CD14-positive monocyte (primary cell): ENCODE data around the gene TSHZ2. TPM values are rescaled to one million over a fixed set of nuclear protein-coding genes. Genes with fewer than 3 reads are reported as not detected.

Experiments
- DNase-seq, 3 donors: peaks; one replicate each; pipeline ENCODE4 v3.0.0-alpha.2; 2011 to 2022
- H2AFZ ChIP-seq: 2 replicates; pipeline ENCODE4 v1.6.0; 2012; ENCODE audit warnings: mild to moderate bottlenecking, low read depth, low read length, inconsistent platforms; ENCODE audit not compliant: insufficient read depth, poor library complexity, severe bottlenecking
- H3K27ac ChIP-seq, 2 donors: 1 replicate in 1 of 2; 2 replicates in 1 of 2; pipeline ENCODE4 v1.5.1; 2012 to 2013; ENCODE audit warnings: low read length in 2 of 2, control low read depth in 1 of 2, inconsistent platforms in 1 of 2, low read depth in 1 of 2, mild to moderate bottlenecking in 1 of 2
- H3K27me3 ChIP-seq, 2 donors: one replicate each; pipeline versions ENCODE4 v1.6.0 to v1.6.1; 2011 to 2013; ENCODE audit warnings: low read length in 2 of 2; ENCODE audit not compliant: control insufficient read depth in 2 of 2, insufficient read depth in 2 of 2
- H3K36me3 ChIP-seq, 2 donors: replicated peaks in 1 of 2; 1 replicate in 1 of 2; 2 replicates in 1 of 2; pipeline versions ENCODE4 v1.5.1 to v1.6.1; 2012 to 2013; ENCODE audit warnings: low read length in 2 of 2, control low read depth in 1 of 2, inconsistent platforms in 1 of 2, mild to moderate bottlenecking in 1 of 2; ENCODE audit not compliant: insufficient read depth in 2 of 2, control insufficient read depth in 1 of 2
- H3K4me1 ChIP-seq, 2 donors: 1 replicate in 1 of 2; 2 replicates in 1 of 2; pipeline versions ENCODE4 v1.5.1 to v1.6.1; 2012 to 2013; ENCODE audit warnings: low read length in 2 of 2, control low read depth in 1 of 2, inconsistent platforms in 1 of 2, mild to moderate bottlenecking in 1 of 2, moderate library complexity in 1 of 2; ENCODE audit not compliant: insufficient read depth in 2 of 2, control insufficient read depth in 1 of 2
- H3K4me2 ChIP-seq: replicated peaks from 2 replicates; pipeline ENCODE3; 2012; ENCODE audit warnings: low read length, moderate library complexity, mild to moderate bottlenecking; ENCODE audit not compliant: poor library complexity, severe bottlenecking; ENCODE audit errors: extremely low read depth
- H3K4me3 ChIP-seq, 3 experiments: fragments of 200-600 bp in 1 of 3; sonication (generic) in 1 of 3; replicated peaks in 1 of 3; 1 replicate in 2 of 3; 2 replicates in 1 of 3; pipeline ENCODE4 v1.5.1; 2011 to 2013; ENCODE audit warnings: low read length in 3 of 3, mild to moderate bottlenecking in 3 of 3, control low read depth in 2 of 3, low read depth in 2 of 3, inconsistent platforms in 1 of 3, moderate library complexity in 1 of 3
- H3K79me2 ChIP-seq: 2 replicates; pipeline ENCODE4 v1.6.0; 2012; ENCODE audit warnings: mild to moderate bottlenecking, control low read depth, inconsistent platforms, low read length, moderate library complexity; ENCODE audit not compliant: insufficient read depth
- H3K9ac ChIP-seq: 2 replicates; pipeline ENCODE4 v1.6.0; 2017; ENCODE audit warnings: low read length, mild to moderate bottlenecking; ENCODE audit not compliant: insufficient read depth, poor library complexity, severe bottlenecking
- H3K9me3 ChIP-seq, 2 donors: replicated peaks in 1 of 2; 1 replicate in 1 of 2; 2 replicates in 1 of 2; pipeline versions ENCODE4 v1.5.1 to v1.6.1; 2012 to 2013; ENCODE audit warnings: low read length in 2 of 2, control low read depth in 1 of 2; ENCODE audit not compliant: control insufficient read depth in 1 of 2, insufficient read depth in 1 of 2
- H4K20me1 ChIP-seq: 2 replicates; pipeline ENCODE4 v1.6.0; 2012; ENCODE audit warnings: mild to moderate bottlenecking, low read length, control low read depth, moderate library complexity; ENCODE audit not compliant: insufficient read depth
- H3K27ac Mint-ChIP-seq, 7 donors: one replicate each; pipeline ENCODE4 v1.8.0; 2020; ENCODE audit warnings: mild to moderate bottlenecking in 7 of 7, mixed read lengths in 7 of 7, moderate library complexity in 6 of 7, inconsistent platforms in 2 of 7
- H3K27me3 Mint-ChIP-seq, 3 donors: one replicate each; pipeline ENCODE4 v1.8.0; 2021 to 2022; ENCODE audit warnings: low read depth in 3 of 3, mild to moderate bottlenecking in 3 of 3, mixed read lengths in 3 of 3, moderate library complexity in 3 of 3, inconsistent platforms in 1 of 3
- H3K36me3 Mint-ChIP-seq, 2 donors: one replicate each; pipeline ENCODE4 v1.8.0; 2020; ENCODE audit warnings: mixed read lengths in 2 of 2, inconsistent platforms in 1 of 2, mild to moderate bottlenecking in 1 of 2
- H3K4me1 Mint-ChIP-seq: one replicate; pipeline ENCODE4 v1.8.0; 2020; ENCODE audit warnings: mild to moderate bottlenecking, mixed read lengths
- H3K4me3 Mint-ChIP-seq, 2 donors: one replicate each; pipeline ENCODE4 v1.8.0; 2020; ENCODE audit warnings: mild to moderate bottlenecking in 2 of 2, mixed read lengths in 2 of 2, moderate library complexity in 1 of 2
- H3K9me3 Mint-ChIP-seq, 7 donors: one replicate each; pipeline ENCODE4 v1.8.0; 2020 to 2022; ENCODE audit warnings: mixed read lengths in 7 of 7, mild to moderate bottlenecking in 6 of 7, moderate library complexity in 6 of 7, inconsistent platforms in 2 of 7
- WGBS: methylation state at CpG from one replicate; pipeline ENCODE4 v1.1.5; 2013; ENCODE audit warnings: missing lambda C conversion rate; ENCODE audit not compliant: insufficient coverage; 5-methylcytosine and 5-hydroxymethylcytosine counted together
- intact Hi-C, 2 donors: fragments of 100-400 bp; cut with micrococcal nuclease; formaldehyde crosslinking; loops; one replicate each; pipeline versions ENCODE4 v1.15.0 to v1.15.1; 2023
- polyA plus RNA-seq, 3 donors: library from polyadenylated mRNA; depleted of rRNA in 1 of 3; unstranded in 2 of 3; stranded (reverse) in 1 of 3; fragments of 300-500 nt in 2 of 3; fragments of >200 nt in 1 of 3; fragmentation: Illumina TruSeq in 2 of 3; gene quantifications; 1 replicate in 2 of 3; 2 replicates in 1 of 3; pipeline ENCODE4 v1.2.3, GENCODE V29; 2012 to 2021
- TF ChIP-seq, protein P1 (sequence below): fragments of 200-600 bp; IDR thresholded peaks from one replicate; pipeline ENCODE4 v1.8.0; 2022; ENCODE audit warnings: antibody characterized with exemption, mild to moderate bottlenecking

Gene TSHZ2
- polyA plus RNA-seq, 3 donors: not detected

DNA sequence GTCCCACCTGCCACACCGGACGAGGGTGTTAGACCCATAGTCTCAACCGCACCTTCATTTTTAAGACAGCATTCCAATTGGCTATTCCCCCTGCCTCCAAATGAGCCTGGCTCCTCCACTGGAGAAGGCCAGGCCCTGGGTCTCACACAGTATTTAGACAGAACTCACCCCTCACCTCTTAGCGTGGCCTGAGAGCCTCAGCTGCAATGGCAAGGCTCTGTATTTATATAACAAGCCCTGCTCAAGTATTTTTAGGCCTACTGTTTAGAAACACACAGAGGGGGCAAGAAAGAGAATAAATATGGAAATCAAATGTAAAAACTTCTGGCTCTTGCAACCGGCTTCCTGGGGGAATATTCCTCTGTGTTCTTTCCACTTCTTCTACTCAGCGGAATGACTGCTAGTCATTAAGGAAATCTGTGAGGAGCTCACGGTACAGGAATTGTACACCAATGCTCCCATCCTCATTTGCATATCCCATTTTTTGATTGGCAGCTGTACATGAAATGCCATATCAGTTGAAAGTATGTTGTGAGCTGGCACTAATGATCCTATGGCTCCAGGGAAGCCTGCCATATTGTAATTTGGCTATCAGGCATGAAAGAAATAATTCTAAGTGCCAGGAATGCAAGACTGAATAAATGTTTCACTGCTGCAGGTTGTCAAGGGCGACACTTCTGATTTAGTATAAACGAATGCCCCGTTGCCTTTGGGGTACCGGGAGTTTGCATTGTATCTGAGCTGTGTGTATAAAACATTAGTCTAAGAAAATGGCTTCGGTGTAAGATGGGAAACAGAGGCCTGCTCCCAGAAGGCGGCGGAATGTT lies 414.0 kb downstream of the TSHZ2 start:
- Histone ChIP-seq H3K27me3 (no peaks in the 10 kb centered on the region), H3K9ac (no peak overlapping the region), H3K79me2 (no peaks in the 10 kb centered on the region), H3K36me3 (no peaks in the 10 kb centered on the region), H3K4me3 (no peak overlapping the region), H3K4me2 (no peak overlapping the region), H2AFZ (no peak overlapping the region), H3K4me1 (no peaks in the 10 kb centered on the region), H3K9me3 (no peaks in the 10 kb centered on the region), H4K20me1 (no peaks in the 10 kb centered on the region), H3K27ac (no peak overlapping the region)
- TF ChIP-seq, protein P1, sequence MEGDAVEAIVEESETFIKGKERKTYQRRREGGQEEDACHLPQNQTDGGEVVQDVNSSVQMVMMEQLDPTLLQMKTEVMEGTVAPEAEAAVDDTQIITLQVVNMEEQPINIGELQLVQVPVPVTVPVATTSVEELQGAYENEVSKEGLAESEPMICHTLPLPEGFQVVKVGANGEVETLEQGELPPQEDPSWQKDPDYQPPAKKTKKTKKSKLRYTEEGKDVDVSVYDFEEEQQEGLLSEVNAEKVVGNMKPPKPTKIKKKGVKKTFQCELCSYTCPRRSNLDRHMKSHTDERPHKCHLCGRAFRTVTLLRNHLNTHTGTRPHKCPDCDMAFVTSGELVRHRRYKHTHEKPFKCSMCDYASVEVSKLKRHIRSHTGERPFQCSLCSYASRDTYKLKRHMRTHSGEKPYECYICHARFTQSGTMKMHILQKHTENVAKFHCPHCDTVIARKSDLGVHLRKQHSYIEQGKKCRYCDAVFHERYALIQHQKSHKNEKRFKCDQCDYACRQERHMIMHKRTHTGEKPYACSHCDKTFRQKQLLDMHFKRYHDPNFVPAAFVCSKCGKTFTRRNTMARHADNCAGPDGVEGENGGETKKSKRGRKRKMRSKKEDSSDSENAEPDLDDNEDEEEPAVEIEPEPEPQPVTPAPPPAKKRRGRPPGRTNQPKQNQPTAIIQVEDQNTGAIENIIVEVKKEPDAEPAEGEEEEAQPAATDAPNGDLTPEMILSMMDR: no peak
- no peak for DNase-seq
- Mint-ChIP-seq H3K27me3 (peaks cover 6 to 10% (median 8%) of the 10 kb centered on the region in 3 donors), H3K4me3 (no peak overlapping the region), H3K9me3 (peaks cover 0 to 3% (median 0%) of the 10 kb centered on the region in 7 donors), H3K4me1 (no peaks in the 10 kb centered on the region), H3K27ac (no peak overlapping the region), H3K36me3 (no peaks in the 10 kb centered on the region)
- 92% methylated on average over 7 of the region's 14 CpGs for WGBS
- intact Hi-C loops: no loop called here

DNA sequence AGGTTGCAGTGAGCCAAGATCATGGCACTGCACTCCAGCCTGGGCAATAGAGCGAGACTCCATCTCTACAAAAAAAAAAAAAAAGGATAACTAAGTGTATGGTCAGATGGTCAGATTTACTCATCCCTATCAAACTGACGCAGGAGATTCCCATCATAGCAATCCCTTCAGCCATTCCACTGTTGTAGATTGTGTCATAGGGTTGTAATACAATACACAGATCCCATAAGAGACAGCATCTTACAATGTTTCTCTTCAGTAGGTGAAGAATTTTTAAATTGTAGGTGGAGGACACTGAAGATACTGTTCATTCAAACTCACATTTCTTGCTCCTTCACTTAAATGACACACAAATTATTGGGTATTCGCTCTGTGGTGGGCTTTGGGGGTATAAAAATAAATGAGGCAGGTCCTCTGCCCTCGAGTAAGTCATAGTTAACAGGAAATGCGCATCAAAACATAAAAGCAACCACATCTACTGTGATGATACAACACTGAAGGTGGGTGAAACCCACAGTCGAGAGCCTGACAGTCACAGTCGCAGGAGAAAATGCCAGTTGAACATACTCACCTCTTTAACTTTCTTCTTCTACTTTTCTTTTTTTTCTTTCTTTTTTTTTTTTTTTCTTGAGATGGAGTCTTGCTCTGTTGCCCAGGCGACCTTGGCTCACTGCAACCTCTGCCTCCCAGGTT lies 416.0 kb downstream of the TSHZ2 start:
- Mint-ChIP-seq H3K4me3 (no peak overlapping the region), H3K4me1 (no peaks in the 10 kb centered on the region), H3K9me3 (peaks cover 0 to 3% (median 0%) of the 10 kb centered on the region in 7 donors), H3K27ac (peak overlapping the region in 1 of 7 donors; percentile 28), H3K36me3 (no peaks in the 10 kb centered on the region), H3K27me3 (peaks cover 0 to 6% (median 4%) of the 10 kb centered on the region in 3 donors)
- WGBS: no CpG with 5 or more reads among the region's 8 CpGs
- DNase-seq: no peak
- no peaks in the 10 kb centered on the region for H3K36me3 ChIP-seq
- H3K9ac ChIP-seq: no peak overlapping the region
- H3K4me2 ChIP-seq: no peak overlapping the region
- intact Hi-C loops: no loop called here
- H3K4me3 ChIP-seq: no peak overlapping the region
- H3K4me1 ChIP-seq: no peaks in the 10 kb centered on the region
- TF ChIP-seq, protein P1: no peak
- H3K79me2 ChIP-seq: no peaks in the 10 kb centered on the region
- H3K9me3 ChIP-seq: no peaks in the 10 kb centered on the region
- no peaks in the 10 kb centered on the region for H3K27me3 ChIP-seq
- no peak overlapping the region for H2AFZ ChIP-seq
- H3K27ac ChIP-seq: no peak overlapping the region
- H4K20me1 ChIP-seq: no peaks in the 10 kb centered on the region
